ENCODE results near the gene SLC22A15.
A peak's percentile ranks its signal among the peaks of the same experiment; 100 is the strongest.
"Not testable (repeated sequence)": the region's sequence is repeated elsewhere in the genome, so short reads cannot be mapped to it uniquely, and the experiment has no call there.

Gene SLC22A15

GRCh38 chr1:115982400-115982799 lies 6.1 kb downstream of the SLC22A15 start:
- no peak for DNase-seq

- no peak for DNase-seq
These were observed 7.3 kb downstream of the SLC22A15 start for GRCh38 chr1:115983584-115983983.

DNA sequence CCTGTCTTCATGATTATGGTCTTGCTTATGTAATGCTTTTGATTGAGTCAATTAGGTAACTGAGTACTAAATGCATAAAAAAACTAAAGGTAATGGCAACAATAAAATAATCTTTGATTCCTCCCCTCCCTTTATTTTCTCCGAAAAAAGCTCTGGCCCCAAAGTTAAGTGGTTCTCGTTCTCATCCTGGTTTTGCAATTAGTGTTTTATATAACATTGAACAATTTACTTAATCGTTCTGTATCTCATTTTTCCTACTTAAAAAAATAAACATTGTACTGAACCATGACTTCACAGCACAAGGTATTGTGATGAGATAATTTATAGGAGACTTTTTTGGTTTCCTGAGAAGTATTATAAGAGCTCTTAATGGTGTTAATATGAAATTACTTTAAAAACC lies 11.3 kb downstream of the SLC22A15 start:
- DNase-seq: no peak

GRCh38 chr1:115988953-115989352 lies 12.6 kb downstream of the SLC22A15 start:
- no peak for DNase-seq

GRCh38 chr1:115989699-115990098 lies 13.4 kb downstream of the SLC22A15 start:
- DNase-seq: no peak

- DNase-seq: no peak
These were observed 15.6 kb downstream of the SLC22A15 start for GRCh38 chr1:115991909-115992308.

DNA sequence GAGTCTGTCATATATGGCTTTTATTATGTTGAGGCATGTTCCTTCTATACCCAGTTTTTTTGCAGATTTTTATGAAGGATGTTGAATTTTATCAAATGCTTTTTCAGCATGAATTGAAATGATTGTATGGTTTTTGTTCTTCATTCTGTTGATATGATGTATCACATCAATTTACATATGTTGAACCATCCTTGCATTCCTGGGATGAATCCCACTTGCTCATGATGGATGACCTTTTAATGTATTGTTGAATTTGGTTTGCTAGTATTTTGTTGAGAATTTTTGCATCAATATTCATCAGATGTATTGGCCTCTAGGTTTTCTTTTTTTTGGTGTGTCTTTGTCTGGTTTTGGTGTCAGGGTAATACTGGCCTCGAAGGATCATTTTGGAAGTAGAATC lies 21.6 kb downstream of the SLC22A15 start:
- DNase-seq: not testable (repeated sequence)

DNA sequence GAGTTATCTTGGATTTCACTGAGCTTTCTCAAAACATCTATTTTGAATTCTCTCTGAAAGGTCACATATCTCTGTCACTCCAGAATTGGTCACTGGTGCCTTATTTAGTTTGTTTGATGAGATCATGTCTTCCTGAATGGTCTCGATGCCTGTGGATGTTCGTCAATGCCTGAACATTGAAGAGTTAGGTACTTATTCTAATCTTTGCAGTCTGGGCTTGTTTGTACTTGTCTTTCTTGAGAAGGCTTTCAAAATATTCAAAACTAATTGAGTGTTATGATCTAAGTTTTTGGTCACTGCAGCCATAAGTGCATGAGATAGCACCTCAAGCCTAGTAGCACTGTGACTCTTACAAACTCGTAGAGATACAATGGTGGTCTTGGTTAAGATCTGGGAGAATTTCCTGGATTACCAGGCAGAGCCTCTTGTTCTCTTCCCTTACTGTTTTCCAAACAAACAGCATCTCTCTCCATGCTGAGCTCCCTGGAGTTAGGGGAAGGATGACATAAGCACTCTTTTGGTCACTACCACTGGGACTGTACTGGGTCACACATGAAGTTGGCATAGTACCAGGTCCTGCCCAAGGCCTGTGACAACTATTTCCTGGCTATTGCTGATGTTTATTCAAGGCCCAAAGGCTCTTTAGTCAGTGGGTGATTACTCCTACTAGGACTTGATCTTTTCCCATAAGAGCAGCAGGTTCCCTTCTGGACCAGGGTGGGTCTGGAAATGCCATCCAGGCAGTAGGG lies 25.6 kb downstream of the SLC22A15 start:
- no peak for DNase-seq

- DNase-seq: no peak
These were observed 26.6 kb downstream of the SLC22A15 start for GRCh38 chr1:116002781-116003420.

DNA sequence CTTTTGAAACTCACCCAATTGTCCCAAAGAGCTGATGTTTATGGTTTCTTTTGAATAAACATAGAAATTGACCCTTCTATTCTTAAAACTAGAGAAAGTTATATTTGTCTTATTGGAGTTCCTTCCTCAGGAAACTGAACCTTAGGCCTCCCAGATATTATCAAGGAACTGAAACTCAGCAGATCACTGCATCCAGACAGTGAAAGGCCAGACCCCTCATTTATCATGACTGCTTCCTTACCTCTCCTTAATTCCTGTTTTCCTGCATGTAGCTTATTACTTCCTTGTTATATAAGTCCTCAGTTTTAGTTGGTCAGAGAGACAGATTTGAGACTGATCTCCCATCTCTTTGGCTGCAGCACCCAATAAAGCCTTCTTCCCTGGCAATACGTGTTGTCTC lies 27.5 kb downstream of the SLC22A15 start:
- no peak for DNase-seq

- no peak for DNase-seq
These were observed 30.2 kb downstream of the SLC22A15 start for GRCh38 chr1:116006486-116006964.

- DNase-seq: no peak
These were observed 32.5 kb downstream of the SLC22A15 start for GRCh38 chr1:116008656-116009390.

DNA sequence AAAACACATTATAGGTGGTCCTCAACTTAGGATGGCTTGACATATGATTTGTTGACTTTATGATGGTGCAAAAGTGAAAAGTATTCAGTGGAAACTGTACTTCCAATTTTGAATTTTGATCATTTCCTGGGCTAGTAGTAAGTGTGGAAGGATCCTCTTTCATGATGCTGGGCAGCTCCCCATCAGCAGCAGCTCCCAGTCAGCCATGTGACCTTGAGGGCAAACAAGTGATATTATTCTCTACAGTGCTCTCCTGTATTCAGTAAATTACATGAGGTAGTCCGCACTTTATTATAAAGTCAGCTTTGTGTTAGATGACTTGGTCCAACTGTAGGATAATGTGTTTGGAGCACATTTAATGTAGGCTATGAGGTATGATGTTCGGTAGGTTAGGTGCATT lies 36.4 kb downstream of the SLC22A15 start:
- DNase-seq: no peak

GRCh38 chr1:116015679-116016078 lies 39.4 kb downstream of the SLC22A15 start:
- no peak for DNase-seq

DNA sequence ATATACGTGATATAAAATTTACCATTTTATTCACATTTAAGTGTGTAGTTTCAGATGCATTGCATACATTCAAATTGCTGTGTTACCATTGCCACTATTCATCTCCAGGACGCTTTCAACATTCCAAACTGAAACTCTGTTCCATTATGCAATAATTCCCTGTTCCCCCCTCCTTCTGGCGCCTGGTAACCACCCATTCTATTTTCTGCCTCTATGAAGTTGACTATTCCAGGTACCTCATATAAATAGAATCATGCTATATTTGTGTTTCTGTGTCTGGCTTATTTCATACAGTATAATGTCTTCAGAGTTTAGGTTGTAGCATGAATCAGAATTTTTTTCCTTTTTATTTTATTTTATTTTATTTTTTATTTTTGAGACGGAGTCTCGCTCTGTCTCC lies 41.7 kb downstream of the SLC22A15 start:
- DNase-seq: no peak

GRCh38 chr1:116019653-116020253 lies 43.4 kb downstream of the SLC22A15 start:
- no peak for DNase-seq

GRCh38 chr1:116020668-116021272 lies 44.5 kb downstream of the SLC22A15 start:
- DNase-seq: peak; percentile 77

DNA sequence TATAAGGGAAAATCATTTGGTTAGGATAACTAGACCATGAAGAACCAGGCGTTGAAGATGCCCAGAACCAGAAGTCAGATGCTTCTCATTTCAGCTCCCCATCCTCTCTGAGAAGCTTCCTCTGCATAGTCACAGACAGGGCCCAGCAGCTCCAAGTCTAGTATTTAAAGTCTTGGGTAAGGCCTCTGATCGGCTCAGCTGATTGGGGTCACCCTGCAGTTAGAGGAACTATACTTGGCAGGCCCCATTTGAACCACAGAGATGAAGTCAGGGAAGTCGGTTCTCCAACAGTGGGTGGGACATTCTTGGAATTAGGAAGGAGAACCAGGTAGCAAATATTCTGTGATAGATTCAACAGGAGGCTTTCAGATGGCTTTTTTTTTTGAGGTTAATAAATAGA lies 48.3 kb downstream of the SLC22A15 start:
- no peak for DNase-seq

DNA sequence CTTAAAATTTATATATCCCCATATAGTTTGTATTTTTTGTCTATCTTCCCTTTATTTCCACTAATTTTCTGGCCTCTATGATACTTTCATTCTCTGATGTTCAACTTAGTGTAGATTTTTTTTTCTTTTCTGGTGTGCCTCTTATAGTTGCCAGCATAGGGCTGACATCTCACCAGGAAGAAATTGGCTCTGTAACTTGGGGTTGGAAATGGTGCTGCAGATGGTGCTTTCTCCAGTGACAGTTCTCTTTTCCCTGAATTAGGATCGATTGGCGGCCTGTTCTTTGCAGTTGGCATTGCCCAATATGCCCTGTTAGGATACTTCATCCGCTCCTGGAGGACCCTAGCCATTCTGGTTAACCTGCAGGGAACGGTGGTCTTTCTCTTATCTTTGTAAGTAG lies 50.3 kb downstream of the SLC22A15 start:
- DNase-seq: no peak

- DNase-seq: no peak
These were observed 55.1 kb downstream of the SLC22A15 start for GRCh38 chr1:116031302-116031835.

DNA sequence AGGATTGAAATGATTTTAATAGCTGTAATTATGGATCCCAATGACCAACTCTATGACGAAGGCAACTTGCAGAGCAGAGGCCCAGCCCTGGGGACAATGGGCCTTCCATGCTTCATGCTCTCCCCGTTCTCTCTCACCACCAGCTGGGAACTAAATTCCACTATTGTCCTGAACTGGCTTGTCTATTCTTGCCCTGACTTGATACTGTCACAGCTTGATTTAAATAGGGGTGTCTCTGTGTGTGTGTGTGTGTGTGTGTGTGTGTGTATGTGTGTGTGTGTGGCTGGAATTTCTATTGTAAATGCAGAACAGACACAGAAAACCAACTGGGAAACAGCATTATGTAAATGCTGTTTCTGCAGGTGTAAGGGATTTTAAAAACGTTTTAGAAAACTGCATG lies 57.0 kb downstream of the SLC22A15 start:
- peak; percentile 33 for DNase-seq

DNA sequence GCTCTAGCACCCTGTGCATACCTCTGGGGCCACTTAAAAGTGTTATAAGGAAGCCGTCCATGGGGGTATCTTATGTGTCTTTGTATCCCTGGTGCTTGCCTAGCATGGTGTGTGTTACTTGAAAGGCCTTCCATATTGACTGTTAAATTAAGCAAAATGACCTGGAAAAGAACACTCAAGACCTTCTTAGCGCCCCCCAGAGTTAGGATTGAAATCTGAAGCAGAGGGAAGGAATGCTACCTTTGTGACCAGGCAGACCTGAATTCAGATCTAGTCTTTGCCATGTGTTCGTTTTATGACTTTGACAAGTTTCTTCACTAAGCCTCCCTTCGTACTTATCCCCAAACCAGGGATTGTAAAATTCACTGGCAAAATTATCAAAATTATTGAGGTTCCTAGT lies 59.9 kb downstream of the SLC22A15 start:
- no peak for DNase-seq

- DNase-seq: no peak
These were observed 62.4 kb downstream of the SLC22A15 start for GRCh38 chr1:116038679-116039078.

All from NCI-H1694 treated with DMSO at 0.1 percent for 48 hours (cell line).